Muscle of arm (tissue), 12 donors: Measurements from ENCODE around the gene PARD6G. TPM values are rescaled to one million over a fixed set of nuclear protein-coding genes. Genes with fewer than 3 reads are reported as not detected.
"Not testable (repeated sequence)": the region's sequence is repeated elsewhere in the genome, so short reads cannot be mapped to it uniquely, and the experiment has no call there.

Experiments
- DNase-seq: peaks from one replicate; pipeline ENCODE4 v3.0.0-alpha.2; 2013
- polyA plus RNA-seq, 12 donors: library from polyadenylated mRNA; unstranded; fragments of 120-200 nt; gene quantifications; one replicate each; pipeline ENCODE4 v1.2.1, GENCODE V29; 2013; ENCODE audit not compliant: insufficient read length in 12 of 12

PARD6G gene
- polyA plus RNA-seq, 12 donors: 4.0 to 15.9 (median 6.5) TPM; not detected in 2

GRCh38 chr18:80243204-80243603 lies 4.1 kb downstream of the PARD6G start:
- DNase-seq: no peak

- no peak for DNase-seq
These were observed 5.2 kb downstream of the PARD6G start for GRCh38 chr18:80241919-80242777.

DNA sequence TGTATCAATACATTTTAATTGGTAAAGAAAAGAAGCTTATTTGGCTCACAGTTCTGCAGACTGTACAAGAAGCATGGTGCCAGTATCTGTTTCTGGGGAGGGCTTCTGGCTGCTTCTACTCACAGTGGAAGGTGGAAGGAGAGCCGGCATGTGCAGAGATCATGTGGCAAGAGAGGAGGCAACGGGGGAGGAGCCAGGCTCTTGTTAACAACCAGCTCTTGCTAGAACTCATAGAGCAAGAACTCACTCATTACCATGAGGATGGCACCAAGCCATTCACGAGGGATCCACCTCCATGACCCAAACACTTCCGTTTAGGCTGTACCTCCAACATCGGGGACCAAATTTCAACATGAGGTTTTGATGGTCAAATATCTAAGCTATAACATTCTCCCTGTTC lies 7.5 kb downstream of the PARD6G start:
- no peak for DNase-seq

DNA sequence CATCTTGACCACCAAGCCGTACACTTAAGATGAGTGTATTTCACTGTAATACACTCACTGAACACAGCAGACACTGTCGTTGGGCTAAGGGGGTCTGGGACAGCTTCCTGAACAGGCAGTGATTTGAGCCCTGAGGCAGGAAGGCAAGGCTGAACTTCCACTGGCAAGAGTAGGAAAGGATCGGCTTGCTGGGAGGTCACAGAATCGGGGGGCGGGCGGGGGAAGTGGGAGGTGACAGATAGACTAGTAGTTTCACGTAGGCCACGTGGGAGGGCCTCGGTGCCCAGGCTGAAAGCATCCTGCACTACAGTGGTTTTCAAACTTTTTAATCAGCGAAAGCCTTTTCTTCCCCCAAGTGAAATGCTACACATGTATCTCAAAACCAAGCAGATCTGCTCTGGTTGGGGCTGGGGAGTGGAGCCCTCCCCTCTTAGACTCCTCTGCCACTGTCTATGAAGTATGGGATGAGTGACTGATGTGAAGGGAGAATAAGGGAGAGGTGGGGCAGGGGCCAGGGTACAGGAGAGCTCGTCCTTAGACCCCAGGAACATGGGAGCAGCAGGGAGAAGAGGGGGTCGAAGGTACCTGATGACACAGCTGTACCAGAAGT lies 8.6 kb downstream of the PARD6G start:
- DNase-seq: no peak

GRCh38 chr18:80237519-80237918 lies 9.8 kb downstream of the PARD6G start:
- DNase-seq: not testable (repeated sequence)

DNA sequence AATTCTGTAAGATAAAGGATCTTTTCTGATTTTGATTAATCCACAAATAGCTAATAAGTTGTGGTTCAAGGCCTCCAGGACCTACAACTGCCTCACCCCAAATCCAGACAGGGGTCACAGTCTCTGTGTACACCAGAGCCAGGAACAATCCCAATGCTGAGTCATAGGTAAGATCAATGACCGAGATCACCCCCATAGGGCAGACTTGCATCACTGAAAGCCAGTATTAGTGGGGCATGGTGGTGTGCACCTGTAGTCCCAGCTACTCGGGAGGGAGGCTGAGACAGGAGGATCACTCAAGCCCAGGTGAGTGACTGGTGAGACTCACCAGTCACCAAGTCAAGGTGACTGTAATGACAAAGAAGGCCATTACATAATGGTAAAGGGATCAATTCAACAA lies 12.9 kb downstream of the PARD6G start:
- no peak for DNase-seq

DNA sequence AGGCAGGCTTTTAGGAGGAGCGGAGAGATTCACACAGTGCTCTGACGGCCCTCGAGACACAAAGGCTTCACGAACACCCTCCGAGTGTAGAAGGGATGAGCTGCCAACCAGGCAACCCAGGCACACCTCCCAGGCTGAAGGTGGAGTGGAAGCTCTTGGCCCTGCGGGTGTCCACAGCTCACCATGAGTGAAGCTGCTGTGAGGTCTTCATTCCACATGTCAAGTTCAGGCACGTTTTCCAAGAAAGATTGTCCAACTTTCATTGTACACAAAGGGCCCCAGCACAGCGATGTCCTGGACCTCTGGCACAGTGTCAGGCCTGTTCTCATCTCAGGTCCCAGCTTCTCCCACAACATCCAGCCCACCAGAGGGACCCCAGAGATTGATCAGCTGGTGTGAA lies 13.4 kb downstream of the PARD6G start:
- DNase-seq: no peak

GRCh38 chr18:80233201-80233835 lies 14.0 kb downstream of the PARD6G start:
- DNase-seq: no peak

DNA sequence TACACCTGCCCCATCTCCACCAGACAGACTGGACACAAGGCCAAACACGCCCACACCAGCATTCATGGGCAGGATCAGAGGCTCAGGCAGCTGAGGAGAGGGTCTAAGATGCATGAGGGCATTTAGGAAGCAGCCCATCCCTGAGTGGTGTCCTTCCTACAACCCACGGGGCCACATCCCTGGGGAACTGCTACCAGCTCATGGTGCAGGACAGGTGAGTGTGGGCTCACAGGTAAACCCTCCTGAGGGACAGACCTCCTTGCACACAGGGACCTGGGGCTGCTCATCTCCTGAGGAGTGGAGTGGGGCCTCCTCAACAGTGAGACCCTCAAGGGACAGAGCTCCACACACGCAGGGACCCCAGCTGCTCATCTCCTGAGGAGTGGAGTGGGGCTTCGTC lies 14.6 kb downstream of the PARD6G start:
- DNase-seq: no peak

- DNase-seq: no peak
These were observed 15.3 kb downstream of the PARD6G start for GRCh38 chr18:80232030-80232429.

GRCh38 chr18:80231616-80232015 lies 15.7 kb downstream of the PARD6G start:
- no peak for DNase-seq

GRCh38 chr18:80231151-80231550 lies 16.2 kb downstream of the PARD6G start:
- no peak for DNase-seq

- no peak for DNase-seq
These were observed 17.3 kb downstream of the PARD6G start for GRCh38 chr18:80229766-80230745.

- DNase-seq: no peak
These were observed 18.0 kb downstream of the PARD6G start for GRCh38 chr18:80229363-80229762.

DNA sequence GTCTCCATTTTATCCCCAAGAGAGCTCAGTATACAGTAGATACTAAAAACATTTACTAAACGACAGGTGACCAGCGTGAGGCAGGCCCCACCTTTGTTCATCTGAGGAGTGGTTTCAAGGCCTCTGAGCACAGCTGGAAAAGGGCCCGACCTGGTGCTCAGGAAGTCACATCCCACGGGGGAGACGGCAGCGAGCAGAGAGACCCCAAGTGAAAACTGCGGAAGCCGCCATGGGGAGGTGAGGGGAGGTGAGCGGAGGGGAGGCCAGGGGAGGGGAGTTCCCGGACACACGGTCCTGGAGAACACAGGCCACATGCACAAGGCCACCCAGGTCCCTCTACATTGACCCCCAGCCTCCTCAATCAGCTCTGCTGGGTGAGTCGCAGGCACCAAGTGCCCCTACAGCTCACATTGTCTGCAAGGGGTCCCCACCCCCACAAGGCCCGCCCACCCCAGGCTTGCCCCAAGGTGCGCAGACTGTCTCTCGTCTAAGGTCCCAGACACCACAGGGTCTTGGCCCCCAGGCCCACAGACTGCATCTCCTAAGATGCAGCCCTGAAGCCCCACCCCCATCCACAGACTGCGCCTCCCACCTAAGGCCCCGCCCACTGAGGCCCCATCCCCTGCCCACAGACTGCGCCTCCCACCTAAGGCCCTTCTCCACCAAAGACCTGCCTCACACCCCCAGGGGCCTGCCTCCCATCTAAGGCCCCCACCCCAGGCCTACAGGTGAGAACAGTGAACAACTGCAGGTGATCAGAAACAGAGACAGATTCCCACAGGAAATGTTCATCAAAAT lies 19.1 kb downstream of the PARD6G start:
- DNase-seq: no peak

DNA sequence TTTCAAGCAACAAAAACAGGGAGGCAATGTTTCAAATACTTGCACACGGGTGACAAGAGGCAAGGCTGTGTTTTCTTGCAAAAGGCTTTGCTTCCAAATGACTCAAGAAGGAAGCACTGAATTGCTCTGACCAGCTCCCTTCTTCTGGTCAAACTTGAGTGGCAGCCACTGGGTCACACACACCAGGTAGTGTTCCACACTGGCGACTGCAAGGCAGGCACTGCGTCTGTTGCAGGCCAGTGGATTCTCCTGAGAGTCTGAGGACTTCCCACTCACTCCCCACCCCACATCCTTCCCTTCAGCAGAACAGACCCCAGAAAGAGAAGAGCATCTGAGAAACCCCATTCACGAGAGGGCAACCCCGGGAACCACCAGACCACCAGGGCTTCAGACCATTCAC lies 19.8 kb downstream of the PARD6G start:
- DNase-seq: no peak

DNA sequence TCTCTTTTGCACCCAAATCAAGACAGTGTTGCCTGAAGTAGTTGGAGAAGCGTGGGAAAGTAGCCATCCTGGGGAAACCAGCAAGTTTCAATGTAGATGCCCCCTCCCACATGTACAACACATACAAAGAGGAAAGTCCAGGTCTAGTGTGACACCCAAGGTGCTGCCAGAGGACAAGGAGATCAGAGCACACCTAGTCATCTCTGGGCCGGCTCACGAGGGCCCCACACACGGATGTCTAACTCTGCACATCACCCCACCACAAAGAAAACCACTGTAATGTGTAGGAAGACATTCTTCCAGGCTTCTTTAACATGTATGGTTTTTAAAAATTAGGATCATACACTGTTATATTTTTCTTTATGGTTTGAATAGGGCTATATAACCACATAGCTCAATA lies 21.6 kb downstream of the PARD6G start:
- DNase-seq: no peak

- DNase-seq: no peak
These were observed 23.6 kb downstream of the PARD6G start for GRCh38 chr18:80223581-80224148.

- DNase-seq: not testable (repeated sequence)
These were observed 27.8 kb downstream of the PARD6G start for GRCh38 chr18:80219488-80219887.
